H1 (cell line): ENCODE measurements around the gene RASSF10. TPM values are rescaled to one million over a fixed set of nuclear protein-coding genes. Genes with fewer than 3 reads are reported as not detected.

Source experiments
- CTCF ChIA-PET: fragments of 300-600 bp; sonication (Branson Sonifier 250); formaldehyde crosslinking; loops from one replicate; lab custom pipeline; 2021; ENCODE audit not compliant: partially characterized antibody; lab: Charles Lee
- POLR2A ChIA-PET: fragments of 300-600 bp; sonication (Branson Sonifier 250); formaldehyde crosslinking; loops from one replicate; lab custom pipeline; 2021; ENCODE audit warnings: inconsistent platforms; ENCODE audit not compliant: partially characterized antibody; lab: Charles Lee
- DNase-seq, 2 experiments: peaks; one replicate each; pipeline versions ENCODE4 v3.0.0 to v3.0.0-alpha.2; 2010 to 2022; ENCODE audit warnings: low spot score in 2 of 2, low read depth in 1 of 2, mixed read lengths in 1 of 2
- FAIRE-seq: peaks from 2 replicates; lab custom pipeline; 2011; peaks lifted over from hg19 to GRCh38; lab: Jason Lieb, UNC
- H2AFZ ChIP-seq: 2 replicates; pipeline ENCODE4 v1.8.1; 2012; ENCODE audit warnings: low read length, inconsistent platforms
- H2AK5ac ChIP-seq: 2 replicates; pipeline ENCODE4 v1.6.1; 2013; ENCODE audit warnings: low read depth, low read length
- H2BK120ac ChIP-seq: replicated peaks from 2 replicates; pipeline ENCODE3; 2013; ENCODE audit warnings: low read depth, low read length, inconsistent platforms
- H2BK12ac ChIP-seq: 2 replicates; pipeline ENCODE4 v1.6.1; 2013; ENCODE audit warnings: low read depth, low read length
- H2BK15ac ChIP-seq: 2 replicates; pipeline ENCODE4 v1.6.1; 2013; ENCODE audit warnings: low read length
- H2BK20ac ChIP-seq: 2 replicates; pipeline ENCODE4 v1.6.1; 2013; ENCODE audit warnings: low read length
- H2BK5ac ChIP-seq: 2 replicates; pipeline ENCODE4 v1.6.1; 2013; ENCODE audit warnings: low read depth, low read length
- H3K14ac ChIP-seq: 2 replicates; pipeline ENCODE4 v1.6.1; 2013; ENCODE audit warnings: inconsistent platforms; ENCODE audit not compliant: insufficient read length
- H3K18ac ChIP-seq: 2 replicates; pipeline ENCODE4 v1.6.1; 2013; ENCODE audit warnings: low read length; ENCODE audit errors: extremely low read depth
- H3K23ac ChIP-seq: 2 replicates; pipeline ENCODE4 v1.6.1; 2013; ENCODE audit warnings: inconsistent platforms; ENCODE audit not compliant: insufficient read length
- H3K23me2 ChIP-seq: 2 replicates; pipeline ENCODE4 v1.6.1; 2013; ENCODE audit warnings: low read depth, low read length
- H3K27ac ChIP-seq: 2 replicates; pipeline ENCODE4 v1.6.1; 2011; ENCODE audit warnings: low read depth, low read length, inconsistent platforms
- H3K27me3 ChIP-seq, 4 experiments: replicated peaks in 1 of 4; 1 replicate in 1 of 4; 2 replicates in 3 of 4; pipeline versions ENCODE4 v1.6.1 to v1.8.1; 2011 to 2013; ENCODE audit warnings: low read length in 3 of 4, mild to moderate bottlenecking in 3 of 4, inconsistent platforms in 2 of 4, mixed read lengths in 2 of 4, moderate library complexity in 1 of 4; ENCODE audit not compliant: control insufficient read depth in 3 of 4, insufficient read depth in 3 of 4; ENCODE audit errors: extremely low read depth in 1 of 4
- H3K36me3 ChIP-seq, 4 experiments: 2 replicates each; pipeline versions ENCODE4 v1.6.1 to v1.8.1; 2011 to 2013; ENCODE audit warnings: mild to moderate bottlenecking in 4 of 4, low read length in 3 of 4, moderate library complexity in 2 of 4, control low read depth in 1 of 4, inconsistent platforms in 1 of 4; ENCODE audit not compliant: insufficient read depth in 4 of 4, control insufficient read depth in 2 of 4
- H3K4ac ChIP-seq: replicated peaks from 2 replicates; pipeline ENCODE3; 2013; ENCODE audit warnings: low read length, low read depth, mixed read lengths, inconsistent platforms; ENCODE audit not compliant: insufficient read length
- H3K4me1 ChIP-seq, 4 experiments: replicated peaks in 1 of 4; 1 replicate in 1 of 4; 2 replicates in 3 of 4; pipeline versions ENCODE4 v1.6.1 to v1.8.1; 2011 to 2013; ENCODE audit warnings: low read length in 3 of 4, inconsistent platforms in 2 of 4, mixed read lengths in 1 of 4; ENCODE audit not compliant: insufficient read depth in 4 of 4, control insufficient read depth in 3 of 4
- H3K4me2 ChIP-seq, 2 experiments: 2 replicates each; pipeline versions ENCODE4 v1.6.1 to v1.8.1; 2011 to 2013; ENCODE audit warnings: low read depth in 2 of 2, low read length in 2 of 2, control low read depth in 1 of 2, inconsistent platforms in 1 of 2, mild to moderate bottlenecking in 1 of 2; ENCODE audit not compliant: insufficient read depth in 1 of 2
- H3K4me3 ChIP-seq, 4 experiments: fragments of 200-600, 300-600 bp in 1 of 4; sonication (generic), shearing (Covaris generic), sonication (Bioruptor Twin) in 1 of 4; 2 replicates each; pipeline versions ENCODE4 v1.5.1 to v1.8.1; 2011 to 2016; ENCODE audit warnings: low read length in 4 of 4, low read depth in 3 of 4, control low read depth in 2 of 4, inconsistent platforms in 2 of 4, mild to moderate bottlenecking in 2 of 4, mixed read lengths in 1 of 4, moderate library complexity in 1 of 4; ENCODE audit not compliant: insufficient read depth in 2 of 4; ENCODE audit errors: extremely low read depth in 1 of 4
- H3K56ac ChIP-seq: replicated peaks from 2 replicates; pipeline ENCODE3; 2013; ENCODE audit warnings: low read depth, mild to moderate bottlenecking, mixed read lengths, low read length, inconsistent platforms; ENCODE audit not compliant: insufficient read length
- H3K79me1 ChIP-seq: 2 replicates; pipeline ENCODE4 v1.6.1; 2013; ENCODE audit warnings: low read depth, low read length, control low read depth
- H3K79me2 ChIP-seq, 2 experiments: 2 replicates each; pipeline versions ENCODE4 v1.6.1 to v1.8.1; 2012 to 2013; ENCODE audit warnings: low read length in 2 of 2, mild to moderate bottlenecking in 2 of 2, inconsistent platforms in 1 of 2; ENCODE audit not compliant: insufficient read depth in 2 of 2, control insufficient read depth in 1 of 2
- H3K9ac ChIP-seq, 4 experiments: replicated peaks in 1 of 4; 1 replicate in 1 of 4; 2 replicates in 3 of 4; pipeline versions ENCODE4 v1.6.1 to v1.8.1; 2011 to 2013; ENCODE audit warnings: low read depth in 3 of 4, low read length in 3 of 4, control low read depth in 2 of 4, mild to moderate bottlenecking in 2 of 4, moderate library complexity in 2 of 4, inconsistent platforms in 1 of 4; ENCODE audit errors: extremely low read depth in 1 of 4
- H3K9me3 ChIP-seq, 2 experiments: 2 replicates each; pipeline versions ENCODE4 v1.6.1 to v1.8.1; 2012 to 2013; ENCODE audit warnings: mild to moderate bottlenecking in 2 of 2, moderate library complexity in 2 of 2, control low read depth in 1 of 2, inconsistent platforms in 1 of 2, low read depth in 1 of 2, low read length in 1 of 2, mixed read lengths in 1 of 2; ENCODE audit not compliant: insufficient read depth in 2 of 2
- H4K20me1 ChIP-seq, 2 experiments: replicated peaks in 1 of 2; 2 replicates each; pipeline versions ENCODE3 to v1.8.1; 2011 to 2013; ENCODE audit warnings: inconsistent platforms in 2 of 2, low read length in 2 of 2, mild to moderate bottlenecking in 1 of 2; ENCODE audit not compliant: insufficient read depth in 2 of 2, control insufficient read depth in 1 of 2
- H4K5ac ChIP-seq: 2 replicates; pipeline ENCODE4 v1.6.1; 2013; ENCODE audit warnings: low read length, low read depth, mixed read lengths, inconsistent platforms; ENCODE audit not compliant: insufficient read length
- H4K8ac ChIP-seq: 2 replicates; pipeline ENCODE4 v1.8.0; 2013; ENCODE audit warnings: mild to moderate bottlenecking, moderate library complexity, low read length, inconsistent platforms; ENCODE audit not compliant: insufficient read depth; ENCODE audit errors: extremely low read depth
- H4K91ac ChIP-seq: replicated peaks from 2 replicates; pipeline ENCODE3; 2013; ENCODE audit warnings: low read length, mixed read lengths, inconsistent platforms; ENCODE audit not compliant: insufficient read length
- CTBP2 ChIP-seq: IDR thresholded peaks from 2 replicates; pipeline ENCODE4 v1.7.0; 2011; ENCODE audit warnings: borderline replicate concordance, mild to moderate bottlenecking, moderate library complexity, mixed read lengths, low read length; ENCODE audit not compliant: insufficient read depth, insufficient read length
- EZH2 ChIP-seq: fragments of 200-600 bp; sonication (generic); IDR thresholded peaks from 2 replicates; pipeline ENCODE4 v1.7.1; 2012; ENCODE audit warnings: low read depth, mild to moderate bottlenecking, moderate library complexity, low read length, inconsistent platforms; ENCODE audit not compliant: severe bottlenecking
- FOSL1 ChIP-seq: IDR thresholded peaks from 2 replicates; pipeline ENCODE4 v1.6.1; 2011; ENCODE audit warnings: mild to moderate bottlenecking, low read depth, low read length, moderate library complexity; ENCODE audit not compliant: insufficient read depth
- GTF2F1 ChIP-seq: IDR thresholded peaks from 2 replicates; pipeline ENCODE4 v1.6.1; 2012; ENCODE audit warnings: low read depth, low read length, improper control_type of control experiment, borderline replicate concordance
- KDM1A ChIP-seq: fragments of 200-600, 300-600 bp; sonication (generic); IDR thresholded peaks from 2 replicates; pipeline ENCODE4 v1.7.1; 2016; ENCODE audit warnings: mild to moderate bottlenecking, low read length, borderline replicate concordance
- KDM4A ChIP-seq: IDR thresholded peaks from one replicate; pipeline ENCODE4 v1.7.1; 2012; ENCODE audit warnings: low read depth, mild to moderate bottlenecking, moderate library complexity, low read length, inconsistent platforms; ENCODE audit not compliant: severe bottlenecking
- KDM5A ChIP-seq: fragments of 200-600 bp; IDR thresholded peaks from 2 replicates; pipeline ENCODE4 v1.7.1; 2012; ENCODE audit warnings: mild to moderate bottlenecking, low read length, inconsistent platforms, mixed read lengths
- MAFK ChIP-seq: IDR thresholded peaks from 2 replicates; pipeline ENCODE4 v1.6.1; 2012; ENCODE audit warnings: low read depth, mild to moderate bottlenecking, improper control_type of control experiment, low read length
- MAX ChIP-seq: IDR thresholded peaks from 2 replicates; pipeline ENCODE4 v1.6.1; 2012; ENCODE audit warnings: inconsistent platforms
- PHF8 ChIP-seq: fragments of 200-600 bp; sonication (generic); conservative IDR thresholded peaks from 2 replicates; pipeline ENCODE4 v1.7.1; 2012; ENCODE audit warnings: low read depth, mild to moderate bottlenecking, inconsistent platforms, low read length, moderate library complexity
- RNF2 ChIP-seq: fragments of 200-900, 300-1000 bp; sonication (generic); IDR thresholded peaks from 2 replicates; pipeline ENCODE4 v1.7.1; 2016; ENCODE audit warnings: borderline replicate concordance, low read depth, mild to moderate bottlenecking, antibody characterized with exemption, low read length; ENCODE audit not compliant: poor library complexity, severe bottlenecking; ENCODE audit errors: missing control alignments
- SP4 ChIP-seq: IDR thresholded peaks from 2 replicates; pipeline ENCODE4 v1.6.1; 2012; ENCODE audit warnings: low read length, inconsistent platforms
- TAF1 ChIP-seq: IDR thresholded peaks from 2 replicates; pipeline ENCODE4 v1.6.1; 2011; ENCODE audit warnings: mild to moderate bottlenecking, low read depth, low read length
- YY1 ChIP-seq: IDR thresholded peaks from 2 replicates; pipeline ENCODE4 v1.6.1; 2011; ENCODE audit warnings: low read depth, mild to moderate bottlenecking, low read length
- WGBS, 2 experiments: shearing (Covaris generic) in 1 of 2; methylation state at CpG; one replicate each; pipeline versions ENCODE4 v1.1.6 to v1.1.7; 2013 to 2015; ENCODE audit warnings: low lambda C conversion rate in 2 of 2, mixed read lengths in 2 of 2, inconsistent platforms in 1 of 2, low coverage in 1 of 2, missing lambda C conversion rate in 1 of 2; ENCODE audit not compliant: insufficient replicate concordance in 2 of 2, insufficient coverage in 1 of 2, insufficient read length in 1 of 2; ENCODE audit errors: extremely low coverage in 1 of 2, missing lambda C conversion rate in 1 of 2; 5-methylcytosine and 5-hydroxymethylcytosine counted together
- polyA plus RNA-seq, 7 experiments: library from polyadenylated mRNA; depleted of rRNA in 3 of 7; stranded (reverse) in 5 of 7; unstranded in 2 of 7; fragments of >200 nt in 5 of 7; fragments of 200-250 nt in 2 of 7; gene quantifications; 1 replicate in 5 of 7; 2 replicates in 1 of 7; 4 replicates in 1 of 7; pipeline versions ENCODE4 v1.2.1 to v1.2.3, GENCODE V29; 2011 to 2013; ENCODE audit warnings: missing spikeins in 2 of 7, mixed read lengths in 2 of 7
- total RNA-seq: library from RNA; stranded (reverse); fragmentation: NEBNext Ultra II Directional; extraction: Animal tissue kit (Norgen Biotek cat#: 25700); gene quantifications from 2 replicates; pipeline ENCODE4 v1.2.1, GENCODE V29; 2021

The RASSF10 gene
- total and polyA plus RNA-seq, 2 of the 8 experiments (the other 6 are each of a cell fraction or from before 2014, with no cell fraction given) = 0.51 to 1.8 TPM

GRCh38 chr11:12968101-12968500, 41.0 kb upstream of the RASSF10 start:
- H3K23me2 ChIP-seq = no peaks in the 10 kb centered on the region
- TF ChIP-seq RNF2 (no peak), KDM5A (no peak), MAFK (no peak), KDM1A (no peak), SP4 (no peak), EZH2 (no peak), PHF8 (no peak), GTF2F1 (no peak), MAX (no peak), KDM4A (no peak), FOSL1 (no peak), YY1 (no peak), CTBP2 (no peak), TAF1 (no peak)

More at GRCh38 chr11:12968101-12968500, 41.0 kb upstream of the RASSF10 start:
- H3K56ac ChIP-seq = no peak overlapping the region
- H2BK5ac ChIP-seq = no peak overlapping the region
- no peak overlapping the region for H3K14ac ChIP-seq
- H4K5ac ChIP-seq = no peak overlapping the region
- H2AFZ ChIP-seq = no peak overlapping the region
- no peak overlapping the region for H3K9ac ChIP-seq
- no peaks in the 10 kb centered on the region for H3K79me2 ChIP-seq
- no peak overlapping the region for H3K4me2 ChIP-seq
- H3K4me3 ChIP-seq = no peak overlapping the region
- H3K23ac ChIP-seq = no peak overlapping the region
- no peak for FAIRE-seq
- no peak overlapping the region for H4K91ac ChIP-seq
- CTCF ChIA-PET = interaction anchor here (1.7 to 12.5 kb wide), 3 partner anchors 10 to 367 kb away, joined by 4 to 158 read pairs (median 116); no protein-coding TSS in a partner anchor
- H2BK120ac ChIP-seq = no peak overlapping the region
- no peak for DNase-seq
- no peak overlapping the region for H2AK5ac ChIP-seq
- H3K4me1 ChIP-seq = peaks cover 0 to 2% (median 0%) of the 10 kb centered on the region in 4 experiments; a peak in 1 of 7 replicates
- H4K8ac ChIP-seq = no peak overlapping the region
- H3K9me3 ChIP-seq = no peaks in the 10 kb centered on the region
- H2BK20ac ChIP-seq = no peak overlapping the region
- POLR2A ChIA-PET = no interaction called here
- H3K4ac ChIP-seq = no peak overlapping the region
- no peaks in the 10 kb centered on the region for H3K27me3 ChIP-seq
- no peaks in the 10 kb centered on the region for H3K79me1 ChIP-seq
- H3K36me3 ChIP-seq = no peaks in the 10 kb centered on the region
- no peak overlapping the region for H3K27ac ChIP-seq
- H4K20me1 ChIP-seq = no peaks in the 10 kb centered on the region
- H2BK15ac ChIP-seq = no peak overlapping the region
- no peak overlapping the region for H3K18ac ChIP-seq
- WGBS, 2 experiments = 81% methylated on average over 1 of the region's 1 CpG; no CpG with 5 or more reads in 1 of the 2 experiments
- H2BK12ac ChIP-seq = no peak overlapping the region
